B cell (primary cell): ENCODE results near the gene KRT79. TPM values are rescaled to one million over a fixed set of nuclear protein-coding genes. Genes with fewer than 3 reads are reported as not detected.

Source experiments
- ATAC-seq: fragments of 200-7000 bp; cut with Tn5 transposase; one replicate; pipeline ENCODE4 v1.10.0; 2021; ENCODE audit warnings: low read depth, mild to moderate bottlenecking, moderate number of reproducible peaks, moderate library complexity
- CTCF ChIA-PET: fragments of 350-600 bp; sonication (Branson Sonifier 250); formaldehyde crosslinking; loops from one replicate; lab custom pipeline; 2021; ENCODE audit warnings: antibody characterized with exemption, inconsistent platforms; lab: Charles Lee
- POLR2A ChIA-PET: fragments of 350-600 bp; sonication (Branson Sonifier 250); formaldehyde crosslinking; loops from one replicate; lab custom pipeline; 2021; ENCODE audit warnings: antibody characterized with exemption; lab: Charles Lee
- DNase-seq: peaks from one replicate; pipeline ENCODE4 v3.0.0; 2013
- H2AFZ ChIP-seq: 2 replicates; pipeline ENCODE4 v1.6.1; 2012; ENCODE audit warnings: mild to moderate bottlenecking, low read depth, low read length; ENCODE audit not compliant: insufficient read depth, poor library complexity, severe bottlenecking
- H3K27ac ChIP-seq, 2 donors: 1 replicate in 1 of 2; 2 replicates in 1 of 2; pipeline ENCODE4 v1.5.1; 2012 to 2013; ENCODE audit warnings: low read length in 2 of 2, mild to moderate bottlenecking in 2 of 2, moderate library complexity in 1 of 2
- H3K27me3 ChIP-seq, 4 experiments: fragments of 200-600 bp in 1 of 4; sonication (generic) in 1 of 4; replicated peaks in 1 of 4; 1 replicate in 2 of 4; 2 replicates in 2 of 4; pipeline versions ENCODE4 v1.6.1 to v1.7.0; 2013 to 2016; ENCODE audit warnings: low read length in 3 of 4, mild to moderate bottlenecking in 2 of 4, mixed read lengths in 1 of 4, moderate library complexity in 1 of 4; ENCODE audit not compliant: insufficient read depth in 4 of 4, control insufficient read depth in 3 of 4; ENCODE audit errors: control extremely low read depth in 1 of 4
- H3K36me3 ChIP-seq, 2 experiments: replicated peaks in 1 of 2; 1 replicate in 1 of 2; 2 replicates in 1 of 2; pipeline versions ENCODE4 v1.6.1 to v1.7.1; 2013; ENCODE audit warnings: low read length in 1 of 2; ENCODE audit not compliant: insufficient read depth in 2 of 2, control insufficient read depth in 1 of 2; ENCODE audit errors: control extremely low read depth in 1 of 2, extremely low read depth in 1 of 2
- H3K4me1 ChIP-seq, 2 donors: fragments of 200-600 bp in 1 of 2; sonication (generic) in 1 of 2; 1 replicate in 1 of 2; 2 replicates in 1 of 2; pipeline versions ENCODE4 v1.5.1 to v1.6.1; 2013 to 2017; ENCODE audit warnings: low read length in 2 of 2; ENCODE audit not compliant: control insufficient read depth in 2 of 2, insufficient read depth in 2 of 2
- H3K4me2 ChIP-seq: replicated peaks from 2 replicates; pipeline ENCODE3; 2012; ENCODE audit warnings: mild to moderate bottlenecking, low read depth, low read length; ENCODE audit not compliant: poor library complexity, severe bottlenecking
- H3K4me3 ChIP-seq, 5 experiments: fragments of 200-600 bp in 1 of 5; sonication (generic) in 1 of 5; 1 replicate in 3 of 5; 2 replicates in 2 of 5; pipeline versions ENCODE4 v1.5.1 to v1.7.0; 2011 to 2016; ENCODE audit warnings: low read length in 4 of 5, mild to moderate bottlenecking in 4 of 5, low read depth in 2 of 5, control low read depth in 1 of 5, moderate library complexity in 1 of 5; ENCODE audit not compliant: insufficient read depth in 1 of 5; ENCODE audit errors: control extremely low read depth in 1 of 5, extremely low read depth in 1 of 5
- H3K79me2 ChIP-seq: fragments of 200-600 bp; sonication (generic); one replicate; pipeline ENCODE4 v1.6.0; 2016; ENCODE audit warnings: low read length; ENCODE audit not compliant: control insufficient read depth, insufficient read depth
- H3K9ac ChIP-seq: fragments of 200-600 bp; sonication (generic); 2 replicates; pipeline ENCODE4 v1.6.1; 2017; ENCODE audit warnings: mild to moderate bottlenecking, low read length, moderate library complexity
- H3K9me3 ChIP-seq, 3 donors: one replicate each; pipeline versions ENCODE4 v1.6.1 to v1.7.1; 2013; ENCODE audit warnings: low read length in 2 of 3; ENCODE audit not compliant: control insufficient read depth in 2 of 3, insufficient read depth in 1 of 3; ENCODE audit errors: control extremely low read depth in 1 of 3
- H4K20me1 ChIP-seq: 2 replicates; pipeline ENCODE4 v1.6.0; 2012; ENCODE audit warnings: mild to moderate bottlenecking, low read length; ENCODE audit not compliant: insufficient read depth, control insufficient read depth, poor library complexity, severe bottlenecking
- H3K27ac Mint-ChIP-seq: one replicate; pipeline ENCODE4 v1.8.0; 2021; ENCODE audit warnings: mixed read lengths
- H3K27me3 Mint-ChIP-seq: one replicate; pipeline ENCODE4 v1.8.0; 2021; ENCODE audit warnings: mixed read lengths
- H3K4me1 Mint-ChIP-seq: one replicate; pipeline ENCODE4 v1.8.0; 2021; ENCODE audit warnings: mixed read lengths
- H3K4me3 Mint-ChIP-seq: one replicate; pipeline ENCODE4 v1.8.0; 2021; ENCODE audit warnings: mixed read lengths
- H3K9me3 Mint-ChIP-seq: one replicate; pipeline ENCODE4 v1.8.0; 2022; ENCODE audit warnings: mixed read lengths; ENCODE audit not compliant: insufficient read depth
- EZH2 ChIP-seq: IDR thresholded peaks from 2 replicates; pipeline ENCODE4 v1.6.1; 2012; ENCODE audit warnings: borderline replicate concordance, low read depth, mild to moderate bottlenecking, moderate library complexity, low read length; ENCODE audit not compliant: insufficient read depth, poor library complexity, severe bottlenecking
- WGBS: methylation state at CpG from one replicate; pipeline ENCODE4 v1.1.5; 2013; ENCODE audit warnings: missing lambda C conversion rate; ENCODE audit not compliant: insufficient coverage; 5-methylcytosine and 5-hydroxymethylcytosine counted together
- intact Hi-C: fragments of 100-400 bp; cut with micrococcal nuclease; formaldehyde crosslinking; loops from one replicate; pipeline ENCODE4 v1.10.0; 2022
- polyA plus RNA-seq: library from polyadenylated mRNA; depleted of rRNA; stranded (reverse); fragments of >200 nt; gene quantifications from 2 replicates; pipeline ENCODE4 v1.2.3, GENCODE V29; 2012
- total RNA-seq, 2 donors: library from RNA; stranded (reverse); fragments of 120-200 nt in 1 of 2; gene quantifications; 1 replicate in 1 of 2; 2 replicates in 1 of 2; pipeline versions ENCODE4 v1.2.3 to v1.2.4, GENCODE V29; 2013 to 2022
- TF ChIP-seq, protein P1 (sequence below): fragments of 200-600 bp; IDR thresholded peaks from one replicate; pipeline ENCODE4 v1.8.0; 2022; ENCODE audit warnings: antibody characterized with exemption, mild to moderate bottlenecking

Gene KRT79
- total and polyA plus RNA-seq, 2 donors (not counting 1 experiment from before 2014, with no cell fraction given), result not detected

DNA sequence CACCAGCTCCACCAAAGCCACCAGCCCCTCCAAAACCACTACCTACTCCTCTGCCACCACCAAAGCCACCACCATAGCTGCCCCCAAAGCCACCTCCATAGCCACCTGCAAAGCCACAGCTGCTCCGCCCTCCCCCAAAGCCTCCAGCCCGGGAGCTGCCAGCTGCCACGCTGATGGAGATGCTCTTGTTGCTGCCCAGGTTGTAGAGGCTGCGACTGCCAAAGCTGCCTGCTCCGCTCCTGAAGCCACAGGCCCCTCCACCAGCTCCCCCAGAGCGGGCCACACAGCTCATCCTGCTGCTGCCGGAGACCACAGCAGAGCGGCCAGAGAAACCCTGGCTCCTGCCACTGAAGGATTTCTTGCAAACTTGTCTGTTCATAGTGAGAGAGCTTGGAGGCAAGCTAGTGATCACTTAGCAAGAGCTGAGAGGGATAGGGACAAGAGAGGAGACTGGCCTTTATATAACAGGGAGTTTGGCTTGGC is 57.2 kb downstream of the KRT79 start, which contains the start of gene KRT76:
Gene KRT76, minus strand, starts transcription at position 433 of the 483 bp plus-strand sequence. Its CDS starts 54 bp downstream, at position 379.
- Mint-ChIP-seq H3K4me3 (no peak within 1 kb of the TSS), H3K4me1 (no peaks in the 10 kb centered on the region), H3K9me3 (no peaks in the 10 kb centered on the region), H3K27me3 (peaks cover 32% of the 10 kb centered on the region), H3K27ac (no peak within 1 kb of the TSS)
- intact Hi-C loops, result no loop called here
- Histone ChIP-seq H3K4me3 (no peak within 1 kb of the TSS), H3K9me3 (peaks cover 0 to 2% (median 0%) of the 10 kb centered on the region in 3 donors), H3K27me3 (peaks cover 0 to 4% (median 0%) of the 10 kb centered on the region in 4 experiments), H3K36me3 (no peaks in the 10 kb centered on the region), H2AFZ (no peak within 1 kb of the TSS), H3K4me1 (no peaks in the 10 kb centered on the region), H3K27ac (no peak within 1 kb of the TSS), H3K9ac (no peak within 1 kb of the TSS), H4K20me1 (no peaks in the 10 kb centered on the region), H3K4me2 (no peak within 1 kb of the TSS), H3K79me2 (no peaks in the 10 kb centered on the region)
- 94% methylated on average over 8 of the region's 8 CpGs for WGBS
- POLR2A ChIA-PET, result no interaction called here
- TF ChIP-seq, protein P1, sequence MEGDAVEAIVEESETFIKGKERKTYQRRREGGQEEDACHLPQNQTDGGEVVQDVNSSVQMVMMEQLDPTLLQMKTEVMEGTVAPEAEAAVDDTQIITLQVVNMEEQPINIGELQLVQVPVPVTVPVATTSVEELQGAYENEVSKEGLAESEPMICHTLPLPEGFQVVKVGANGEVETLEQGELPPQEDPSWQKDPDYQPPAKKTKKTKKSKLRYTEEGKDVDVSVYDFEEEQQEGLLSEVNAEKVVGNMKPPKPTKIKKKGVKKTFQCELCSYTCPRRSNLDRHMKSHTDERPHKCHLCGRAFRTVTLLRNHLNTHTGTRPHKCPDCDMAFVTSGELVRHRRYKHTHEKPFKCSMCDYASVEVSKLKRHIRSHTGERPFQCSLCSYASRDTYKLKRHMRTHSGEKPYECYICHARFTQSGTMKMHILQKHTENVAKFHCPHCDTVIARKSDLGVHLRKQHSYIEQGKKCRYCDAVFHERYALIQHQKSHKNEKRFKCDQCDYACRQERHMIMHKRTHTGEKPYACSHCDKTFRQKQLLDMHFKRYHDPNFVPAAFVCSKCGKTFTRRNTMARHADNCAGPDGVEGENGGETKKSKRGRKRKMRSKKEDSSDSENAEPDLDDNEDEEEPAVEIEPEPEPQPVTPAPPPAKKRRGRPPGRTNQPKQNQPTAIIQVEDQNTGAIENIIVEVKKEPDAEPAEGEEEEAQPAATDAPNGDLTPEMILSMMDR, result no peak
- no peak for TF ChIP-seq EZH2
- DNase-seq (no peak), ATAC-seq (no peak)
- CTCF ChIA-PET, result no interaction called here

DNA sequence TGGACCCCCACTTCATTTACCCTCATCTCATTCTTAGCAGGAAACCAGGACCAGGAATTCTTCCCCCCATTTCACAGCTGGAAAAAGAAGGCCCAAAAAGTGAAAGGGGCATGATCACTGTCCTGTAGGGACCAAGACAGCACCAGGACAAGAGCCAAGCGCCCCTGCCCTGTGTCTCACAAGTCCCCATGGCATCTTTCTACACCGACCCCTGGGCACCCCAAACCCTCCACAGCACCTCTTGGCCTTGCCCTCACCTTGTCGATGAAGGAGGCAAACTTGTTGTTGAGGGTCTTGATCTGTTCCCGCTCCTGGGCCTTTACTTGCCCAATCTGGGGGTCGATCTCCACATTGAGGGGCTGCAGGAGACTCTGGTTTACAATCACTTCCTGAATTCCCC is 57.7 kb downstream of the KRT79 start:
- Mint-ChIP-seq H3K27ac (no peak overlapping the region), H3K9me3 (no peaks in the 10 kb centered on the region), H3K27me3 (peaks cover 32% of the 10 kb centered on the region), H3K4me1 (no peaks in the 10 kb centered on the region), H3K4me3 (no peak overlapping the region)
- H3K27me3 ChIP-seq, result peaks cover 0 to 7% (median 0%) of the 10 kb centered on the region in 4 experiments
- no peaks in the 10 kb centered on the region for H3K36me3 ChIP-seq
- peaks cover 0 to 2% (median 0%) of the 10 kb centered on the region in 3 donors for H3K9me3 ChIP-seq
- ChIA-PET CTCF (no interaction called here), POLR2A (no interaction called here)
- TF ChIP-seq EZH2, result no peak
- no peaks in the 10 kb centered on the region for H3K4me1 ChIP-seq
- no peak overlapping the region for H3K27ac ChIP-seq
- no peaks in the 10 kb centered on the region for H4K20me1 ChIP-seq
- H3K4me2 ChIP-seq, result no peak overlapping the region
- no peak overlapping the region for H2AFZ ChIP-seq
- intact Hi-C loops, result no loop called here
- no peak for ATAC-seq
- no peaks in the 10 kb centered on the region for H3K79me2 ChIP-seq
- WGBS, result 94% methylated on average over 4 of the region's 5 CpGs
- no peak overlapping the region for H3K9ac ChIP-seq
- H3K4me3 ChIP-seq, result no peak overlapping the region
- no peak for DNase-seq
